Uterus (tissue), 2 donors: ENCODE data around the gene ACTRT2.

Experiments used
- CTCF ChIP-seq, 4 experiments: fragments of 200-600 bp in 2 of 4; fragments of 450-650 bp in 2 of 4; sonication (generic) in 2 of 4; IDR thresholded peaks; one replicate each; pipeline ENCODE4 v1.5.1; 2016 to 2019; ENCODE audit warnings: antibody characterized with exemption in 4 of 4, mild to moderate bottlenecking in 2 of 4, moderate library complexity in 1 of 4
- POLR2A ChIP-seq, 2 donors: fragments of 450-650 bp; IDR thresholded peaks; one replicate each; pipeline ENCODE4 v1.6.1; 2016; ENCODE audit warnings: antibody characterized with exemption in 2 of 2, mild to moderate bottlenecking in 1 of 2, moderate library complexity in 1 of 2

- TF ChIP-seq CTCF (IDR thresholded peaks at IDR 0.05) (no peak), POLR2A (IDR thresholded peaks at IDR 0.05) (no peak)
These were observed 48.2 kb upstream of the ACTRT2 start for GRCh38 chr1:2972879-2973575.
